BLaER1 treated with 17β-estradiol and CSF1 and Interleukin-3, amounts not matched to agents 10 nM and 100 nM (cell line): ENCODE results near the gene SLC22A31.
"Not testable (repeated sequence)": the region's sequence is repeated elsewhere in the genome, so short reads cannot be mapped to it uniquely, and the experiment has no call there.

Experiments
- H3K27ac ChIP-seq, 11 experiments: shearing (Covaris generic); formaldehyde crosslinking; 2 replicates each; pipeline ENCODE4 v1.8.1; 2022
- H3K27me3 ChIP-seq, 11 experiments: shearing (Covaris generic); formaldehyde crosslinking; 2 replicates each; pipeline ENCODE4 v1.8.1; 2022
- H3K36me3 ChIP-seq, 11 experiments: shearing (Covaris generic); formaldehyde crosslinking; 2 replicates each; pipeline ENCODE4 v1.8.1; 2022
- H3K4me1 ChIP-seq, 10 experiments: shearing (Covaris generic); formaldehyde crosslinking; 2 replicates each; pipeline ENCODE4 v1.8.1; 2022
- H3K4me2 ChIP-seq, 11 experiments: shearing (Covaris generic); formaldehyde crosslinking; 2 replicates each; pipeline ENCODE4 v1.8.1; 2022
- H3K4me3 ChIP-seq, 10 experiments: shearing (Covaris generic); formaldehyde crosslinking; 2 replicates each; pipeline ENCODE4 v1.8.1; 2022
- H3K9ac ChIP-seq, 11 experiments: shearing (Covaris generic); formaldehyde crosslinking; 2 replicates each; pipeline ENCODE4 v1.8.1; 2022
- H3K9me3 ChIP-seq, 11 experiments: shearing (Covaris generic); formaldehyde crosslinking; replicated peaks in 1 of 11; 2 replicates each; pipeline ENCODE4 v1.8.1; 2022
- H4K20me1 ChIP-seq, 11 experiments: shearing (Covaris generic); formaldehyde crosslinking; 2 replicates each; pipeline ENCODE4 v1.8.1; 2022
- Cebpa-rat ChIP-seq, 11 experiments: shearing (Covaris generic); IDR thresholded peaks; 2 replicates each; pipeline ENCODE4 v1.8.1; 2022

Gene SLC22A31

GRCh38 chr16:89187770-89188392 is 12.5 kb downstream of the SLC22A31 start:
- Histone ChIP-seq H3K27ac (no peak overlapping the region), H3K9me3 (no peaks in the 10 kb centered on the region), H3K36me3 (no peaks in the 10 kb centered on the region), H4K20me1 (peaks cover 0 to 37% (median 10%) of the 10 kb centered on the region in 11 experiments; a peak in 9 of 22 replicates), H3K4me2 (0 out of 22 replicates have a peak overlapping the region, but pooled peaks of 1 of the 11 experiments have one; percentile 18), H3K4me3 (no peak overlapping the region), H3K4me1 (peaks cover 0 to 24% (median 8%) of the 10 kb centered on the region in 10 experiments; a peak in 18 of 20 replicates), H3K9ac (no peak overlapping the region), H3K27me3 (peaks cover 0 to 20% (median 10%) of the 10 kb centered on the region in 11 experiments; a peak in 8 of 22 replicates)
- TF ChIP-seq Cebpa-rat (IDR thresholded peaks at IDR 0.05), result no peak

GRCh38 chr16:89187032-89187769 is 13.1 kb downstream of the SLC22A31 start:
- Histone ChIP-seq H3K27me3 (peaks cover 0 to 20% (median 10%) of the 10 kb centered on the region in 11 experiments; a peak in 8 of 22 replicates), H3K4me3 (no peak overlapping the region), H3K9ac (no peak overlapping the region), H4K20me1 (peaks cover 0 to 37% (median 10%) of the 10 kb centered on the region in 11 experiments; a peak in 9 of 22 replicates), H3K4me2 (peak overlapping the region in 1 of 11 experiments; percentile 18; a peak in 1 of 22 replicates), H3K36me3 (no peaks in the 10 kb centered on the region), H3K4me1 (peaks cover 0 to 28% (median 8%) of the 10 kb centered on the region in 10 experiments; a peak in 18 of 20 replicates), H3K9me3 (no peaks in the 10 kb centered on the region), H3K27ac (no peak overlapping the region)
- no peak for TF ChIP-seq Cebpa-rat (IDR thresholded peaks at IDR 0.05)

GRCh38 chr16:89186593-89187031 is 13.7 kb downstream of the SLC22A31 start:
- not testable (repeated sequence) for H3K27ac ChIP-seq, H3K4me2 ChIP-seq, H3K9ac ChIP-seq, H3K9me3 ChIP-seq, H3K36me3 ChIP-seq, H3K4me3 ChIP-seq
- Histone ChIP-seq H3K27me3 (peaks cover 0 to 20% (median 10%) of the 10 kb centered on the region in 11 experiments; a peak in 8 of 22 replicates), H4K20me1 (peaks cover 0 to 37% (median 10%) of the 10 kb centered on the region in 11 experiments; a peak in 9 of 22 replicates), H3K4me1 (peaks cover 0 to 25% (median 6%) of the 10 kb centered on the region in 10 experiments; a peak in 18 of 20 replicates)

GRCh38 chr16:89185887-89186592 is 14.3 kb downstream of the SLC22A31 start:
- not testable (repeated sequence) for H3K9me3 ChIP-seq, H3K9ac ChIP-seq
- peaks cover 0 to 19% (median under 1%) of the 10 kb centered on the region in 10 experiments; a peak in 8 of 20 replicates for H3K4me1 ChIP-seq

GRCh38 chr16:89184933-89185794 is 15.2 kb downstream of the SLC22A31 start:
- H3K9ac ChIP-seq, result no peak overlapping the region
- peaks cover 0 to 17% (median 0%) of the 10 kb centered on the region in 11 experiments; a peak in 8 of 22 replicates for H3K27me3 ChIP-seq
- H3K4me3 ChIP-seq, result no peak overlapping the region

More at GRCh38 chr16:89185887-89186592, 14.3 kb downstream of the SLC22A31 start:
- Histone ChIP-seq H4K20me1 (peaks cover 0 to 32% (median 7%) of the 10 kb centered on the region in 11 experiments; a peak in 8 of 22 replicates), H3K27me3 (peaks cover 0 to 20% (median 5%) of the 10 kb centered on the region in 11 experiments; a peak in 8 of 22 replicates)
- H3K27ac ChIP-seq, H3K4me2 ChIP-seq, H3K36me3 ChIP-seq, H3K4me3 ChIP-seq: not testable (repeated sequence)

GRCh38 chr16:89184677-89184932 is 15.7 kb downstream of the SLC22A31 start:
- no peak overlapping the region for H3K4me3 ChIP-seq
- TF ChIP-seq Cebpa-rat (IDR thresholded peaks at IDR 0.05), result no peak
- H3K4me2 ChIP-seq, result no peak overlapping the region
- H3K27me3 ChIP-seq, result peaks cover 0 to 17% (median 0%) of the 10 kb centered on the region in 11 experiments; a peak in 7 of 22 replicates
- H3K9me3 ChIP-seq, result no peaks in the 10 kb centered on the region
- no peaks in the 10 kb centered on the region for H3K36me3 ChIP-seq
- no peak overlapping the region for H3K27ac ChIP-seq
- peaks cover 0 to 28% (median 0%) of the 10 kb centered on the region in 10 experiments; a peak in 8 of 20 replicates for H3K4me1 ChIP-seq
- H3K9ac ChIP-seq, result no peak overlapping the region
- peaks cover 0 to 18% (median 0%) of the 10 kb centered on the region in 11 experiments; a peak in 5 of 22 replicates for H4K20me1 ChIP-seq

More at GRCh38 chr16:89184933-89185794, 15.2 kb downstream of the SLC22A31 start:
- Histone ChIP-seq H3K9me3 (no peaks in the 10 kb centered on the region), H3K27ac (no peak overlapping the region), H4K20me1 (peaks cover 0 to 24% (median 5%) of the 10 kb centered on the region in 11 experiments; a peak in 8 of 22 replicates), H3K4me1 (peaks cover 0 to 22% (median 0%) of the 10 kb centered on the region in 10 experiments; a peak in 7 of 20 replicates), H3K4me2 (no peak overlapping the region), H3K36me3 (no peaks in the 10 kb centered on the region)
- TF ChIP-seq Cebpa-rat (IDR thresholded peaks at IDR 0.05), result no peak

- Histone ChIP-seq H3K36me3 (no peaks in the 10 kb centered on the region), H3K27me3 (peaks cover 0 to 17% (median 0%) of the 10 kb centered on the region in 11 experiments; a peak in 7 of 22 replicates), H3K4me3 (no peak overlapping the region), H3K4me2 (peak overlapping the region in 1 of 11 experiments; percentile 22; a peak in 2 of 22 replicates), H3K9ac (peak overlapping the region in 1 of 11 experiments; percentile 18; a peak in 1 of 22 replicates), H3K27ac (no peak overlapping the region), H4K20me1 (peaks cover 0 to 14% (median 0%) of the 10 kb centered on the region in 11 experiments; a peak in 3 of 22 replicates), H3K9me3 (no peaks in the 10 kb centered on the region), H3K4me1 (peaks cover 0 to 32% (median 0%) of the 10 kb centered on the region in 10 experiments; a peak in 8 of 20 replicates)
- no peak for TF ChIP-seq Cebpa-rat (IDR thresholded peaks at IDR 0.05)
Measured at GRCh38 chr16:89183975-89184676, 16.2 kb downstream of the SLC22A31 start.
